ENCODE results near the gene LRCH1. TPM values are rescaled to one million over a fixed set of nuclear protein-coding genes. Genes with fewer than 3 reads are reported as not detected.

LRCH1 gene
- total and polyA plus RNA-seq, 2 of the 4 experiments (the other 2 are of a cell fraction) = 7.0 to 8.8 TPM

DNA sequence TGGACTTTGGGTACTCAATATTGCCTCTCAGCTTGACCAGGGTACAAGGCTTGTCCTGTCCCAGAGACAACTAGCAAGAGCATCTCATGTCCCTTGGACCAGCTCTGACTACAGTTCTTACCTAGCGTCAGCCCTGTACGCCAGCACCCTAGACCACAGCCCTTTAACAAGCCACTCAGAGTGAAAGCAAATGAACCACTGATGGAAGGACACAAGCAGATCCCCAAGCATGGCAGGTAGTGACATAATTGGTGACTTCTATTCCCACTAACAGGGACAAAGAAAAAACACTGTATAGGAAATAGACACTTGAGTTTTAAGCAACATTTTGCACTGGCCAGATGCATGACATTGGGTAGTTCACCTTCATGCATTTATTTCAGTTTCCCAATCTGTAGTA is 8.8 kb upstream of the LRCH1 start:
- Histone ChIP-seq H3K4me1 (ENCODE audit: control insufficient read depth, insufficient read depth, low read length) (no peaks in the 10 kb centered on the region), H3K56ac (ENCODE audit: extremely low read depth, insufficient read depth, low read length) (no peak overlapping the region), H2BK20ac (ENCODE audit: low read depth, low read length) (no peak overlapping the region), H2BK15ac (ENCODE audit: low read depth, low read length) (no peak overlapping the region), H4K20me1 (ENCODE audit: insufficient read depth, low read length) (no peaks in the 10 kb centered on the region), H3K14ac (replicated peaks; ENCODE audit: low read depth, low read length) (no peak overlapping the region), H2AFZ (replicated peaks; ENCODE audit: low read length, poor library complexity) (no peak overlapping the region), H3K9ac (ENCODE audit: low read depth, low read length) (no peak overlapping the region), H3K27me3 (ENCODE audit: control insufficient read depth, insufficient read depth, low read length) (peaks cover 6% of the 10 kb centered on the region), H2BK120ac (ENCODE audit: low read depth, low read length) (no peak overlapping the region), H3K4ac (ENCODE audit: low read depth, low read length) (no peak overlapping the region), H3K79me1 (ENCODE audit: low read depth in 1 of 2, low read length in 2 of 2) (no peaks in the 10 kb centered on the region), H3K4me3 (ENCODE audit: insufficient read depth, low read depth, low read length) (no peak overlapping the region), H3K4me2 (ENCODE audit: low read depth, low read length) (no peak overlapping the region), H3K18ac (ENCODE audit: low read depth, low read length) (no peak overlapping the region), H2AK5ac (ENCODE audit: low read depth, low read length) (no peak overlapping the region), H3K36me3 (ENCODE audit: control insufficient read depth, insufficient read depth, low read length) (no peaks in the 10 kb centered on the region), H2BK5ac (ENCODE audit: low read depth, low read length, poor library complexity, severe bottlenecking) (no peak overlapping the region), H3K9me1 (ENCODE audit: insufficient read depth, low read length) (no peaks in the 10 kb centered on the region), H3K23ac (ENCODE audit: low read depth, low read length) (no peak overlapping the region), H4K8ac (ENCODE audit: low read depth in 2 of 2, low read length in 2 of 2) (no peak overlapping the region), H4K91ac (ENCODE audit: insufficient read depth, low read depth, low read length) (no peak overlapping the region), H4K5ac (ENCODE audit: low read depth, low read length) (no peak overlapping the region), H2AK9ac (replicated peaks; ENCODE audit: low read depth, low read length, poor library complexity) (no peak overlapping the region), H3K27ac (ENCODE audit: insufficient read depth, low read length) (no peak overlapping the region), H3K9me3 (ENCODE audit: control insufficient read depth, insufficient read depth, low read length) (no peaks in the 10 kb centered on the region)
- DNase-seq = no peak
- in situ Hi-C loops (cut with MboI; ENCODE audit: low sequenced_read_pairs) = no loop called here
- intact Hi-C loops (cut with micrococcal nuclease) = no loop called here
- no TSS peak for BruUV-seq (replicated peaks)
- CTCF ChIA-PET = interaction anchor here (0.6 kb wide), 1 partner anchor 1378 kb away, joined by 4 read pairs; no protein-coding TSS in a partner anchor
- WGBS, 2 experiments (ENCODE audit: extremely low coverage in 2 of 2, insufficient read length in 1 of 2) = no CpG with 5 or more reads among the region's 2 CpGs
- ATAC-seq (ENCODE audit: low read depth) = no peak
- POLR2A ChIA-PET (ENCODE audit: unreplicated experiment) = interaction anchor here (0.7 kb wide), 1 partner anchor 47 kb away, joined by 3 read pairs; no protein-coding TSS in a partner anchor
- TF ChIP-seq FOS (IDR thresholded peaks at IDR 0.05; ENCODE audit: low read depth, low read length) (no peak), NFE2L2 (IDR thresholded peaks at IDR 0.05; ENCODE audit: low read depth, low read length) (no peak), MAZ (IDR thresholded peaks at IDR 0.05; ENCODE audit: borderline replicate concordance, low read depth, low read length) (no peak), CEBPB (IDR thresholded peaks at IDR 0.05; ENCODE audit: low read depth, low read length) (no peak), MAFK (IDR thresholded peaks at IDR 0.05; ENCODE audit: low read depth, low read length) (no peak), BHLHE40 (IDR thresholded peaks at IDR 0.05; ENCODE audit: low read depth, low read length) (no peak), RCOR1 (IDR thresholded peaks at IDR 0.05; ENCODE audit: insufficient replicate concordance, low read length) (no peak), USF2 (IDR thresholded peaks at IDR 0.05; ENCODE audit: low read depth, low read length) (no peak), SMC3 (IDR thresholded peaks at IDR 0.05; ENCODE audit: low read depth, low read length) (no peak), MXI1 (IDR thresholded peaks at IDR 0.05; ENCODE audit: borderline replicate concordance, low read depth, low read length) (no peak), POLR2A (IDR thresholded peaks at IDR 0.05; ENCODE audit: low read depth, low read length) (no peak), RFX5 (IDR thresholded peaks at IDR 0.05; ENCODE audit: low read depth, low read length) (no peak), ELK1 (IDR thresholded peaks at IDR 0.05; ENCODE audit: borderline replicate concordance, low read depth, low read length) (no peak), CHD1 (IDR thresholded peaks at IDR 0.05; ENCODE audit: low read depth, low read length) (no peak), RAD21 (IDR thresholded peaks at IDR 0.05; ENCODE audit: low read length) (no peak), CTCF (conservative IDR thresholded peaks at IDR 0.05; ENCODE audit: low read depth, low read length) (no peak)
- dilution Hi-C loops (cut with HindIII; ENCODE audit: low sequenced_read_pairs, unreplicated experiment) = no loop called here
